Ishikawa (cell line): Measurements from ENCODE around the gene S1PR3.

ENCODE experiments used
- CEBPB ChIP-seq: IDR thresholded peaks from 2 replicates; pipeline ENCODE4 v1.6.1; 2012
- CREB1 ChIP-seq: IDR thresholded peaks from 2 replicates; pipeline ENCODE4 v1.6.1; 2012; ENCODE audit warnings: low read depth
- TAF1 ChIP-seq: IDR thresholded peaks from 2 replicates; pipeline ENCODE4 v1.6.1; 2012; ENCODE audit warnings: low read depth, mild to moderate bottlenecking
- TEAD4 ChIP-seq: IDR thresholded peaks from 2 replicates; pipeline ENCODE4 v1.6.1; 2012
- ZBTB7A ChIP-seq: IDR thresholded peaks from 2 replicates; pipeline ENCODE4 v1.6.1; 2012; ENCODE audit warnings: low read depth

DNA sequence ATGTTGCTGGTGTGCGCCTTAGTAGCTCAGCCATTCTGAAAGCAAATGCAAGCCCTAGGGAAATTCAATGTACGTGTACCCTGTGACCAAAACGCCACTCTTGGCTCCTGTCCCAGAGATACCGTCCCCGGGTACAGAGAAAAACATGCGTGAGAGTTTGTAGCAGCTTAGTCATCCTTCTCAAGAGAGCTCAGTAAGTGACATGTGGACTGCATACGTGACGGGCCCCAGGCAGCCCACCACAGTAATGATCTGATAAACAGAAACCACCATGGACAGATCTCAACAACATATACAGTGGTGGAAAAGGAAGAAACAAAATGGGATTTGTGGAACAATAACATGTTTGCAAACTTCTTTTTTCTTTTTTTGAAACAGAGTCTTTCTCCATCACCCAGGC, 45.1 kb downstream of the S1PR3 start:
- no peak for TF ChIP-seq TEAD4
- TF ChIP-seq CEBPB, result no peak
- TF ChIP-seq ZBTB7A, result no peak
- no peak for TF ChIP-seq CREB1
- TF ChIP-seq TAF1, result no peak
